Fibroblast of the aortic adventitia (primary cell): Measurements from ENCODE around the gene UBE2I. TPM values are rescaled to one million over a fixed set of nuclear protein-coding genes. Genes with fewer than 3 reads are reported as not detected.
"Not testable (repeated sequence)": the region's sequence is repeated elsewhere in the genome, so short reads cannot be mapped to it uniquely, and the experiment has no call there.

ENCODE experiments used
- DNase-seq: peaks from one replicate; pipeline ENCODE4 v3.0.0-alpha.2; 2010; ENCODE audit warnings: low read depth
- H3K4me3 ChIP-seq: 2 replicates; pipeline ENCODE4 v1.5.1; 2011; ENCODE audit warnings: low read depth, mild to moderate bottlenecking, control low read depth, low read length, moderate library complexity
- total RNA-seq: library from RNA; depleted of rRNA; stranded (reverse); fragments of >200 nt; gene quantifications from 2 replicates; pipeline ENCODE4 v1.2.3, GENCODE V29; 2012; ENCODE audit warnings: low replicate concordance
- TF ChIP-seq, protein P1 (sequence below): IDR thresholded peaks from 2 replicates; pipeline ENCODE4 v1.5.1; 2011; ENCODE audit warnings: mild to moderate bottlenecking, low read length, control low read depth, inconsistent platforms; ENCODE audit not compliant: insufficient read depth

The UBE2I gene
- total RNA-seq, 1 donor = 70.3 TPM

DNA sequence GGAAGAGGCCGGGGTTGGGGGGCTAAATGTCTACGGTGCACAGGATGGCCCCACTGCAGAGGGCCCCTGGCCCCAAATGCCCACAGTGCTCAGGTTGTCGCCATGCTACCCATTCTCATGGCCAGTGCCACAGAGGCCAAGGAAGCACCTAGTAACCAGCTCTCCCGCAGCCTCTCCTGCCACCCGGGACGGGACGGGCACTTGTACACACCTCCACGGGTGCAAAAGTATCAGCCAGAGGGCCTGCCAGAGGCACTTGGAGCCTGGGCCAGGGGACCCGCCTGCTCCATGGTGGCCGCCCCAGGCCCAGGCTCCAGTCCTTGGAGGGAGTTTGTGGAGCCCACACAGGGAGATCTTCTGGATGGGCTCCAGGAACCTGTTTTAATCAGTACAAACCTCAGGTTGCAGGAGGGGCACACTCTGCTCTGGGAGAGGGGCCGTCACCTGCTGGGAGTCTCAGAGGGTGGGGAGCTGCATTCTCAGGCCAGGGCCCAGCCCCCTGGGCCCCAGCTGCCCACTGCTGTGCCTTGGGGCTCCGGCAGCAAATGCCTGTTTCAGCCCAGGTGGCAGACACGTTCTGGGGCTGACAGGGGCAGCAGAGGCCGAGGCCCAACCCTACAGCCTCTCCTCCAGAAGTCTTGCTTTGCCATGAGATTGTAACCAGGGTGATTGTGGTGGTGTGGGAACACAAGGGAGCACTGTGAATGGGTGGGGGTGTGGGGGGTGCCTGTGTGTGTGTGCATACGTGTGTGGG, 45.7 kb upstream of the UBE2I start:
- no peak overlapping the region for H3K4me3 ChIP-seq
- TF ChIP-seq, protein P1, sequence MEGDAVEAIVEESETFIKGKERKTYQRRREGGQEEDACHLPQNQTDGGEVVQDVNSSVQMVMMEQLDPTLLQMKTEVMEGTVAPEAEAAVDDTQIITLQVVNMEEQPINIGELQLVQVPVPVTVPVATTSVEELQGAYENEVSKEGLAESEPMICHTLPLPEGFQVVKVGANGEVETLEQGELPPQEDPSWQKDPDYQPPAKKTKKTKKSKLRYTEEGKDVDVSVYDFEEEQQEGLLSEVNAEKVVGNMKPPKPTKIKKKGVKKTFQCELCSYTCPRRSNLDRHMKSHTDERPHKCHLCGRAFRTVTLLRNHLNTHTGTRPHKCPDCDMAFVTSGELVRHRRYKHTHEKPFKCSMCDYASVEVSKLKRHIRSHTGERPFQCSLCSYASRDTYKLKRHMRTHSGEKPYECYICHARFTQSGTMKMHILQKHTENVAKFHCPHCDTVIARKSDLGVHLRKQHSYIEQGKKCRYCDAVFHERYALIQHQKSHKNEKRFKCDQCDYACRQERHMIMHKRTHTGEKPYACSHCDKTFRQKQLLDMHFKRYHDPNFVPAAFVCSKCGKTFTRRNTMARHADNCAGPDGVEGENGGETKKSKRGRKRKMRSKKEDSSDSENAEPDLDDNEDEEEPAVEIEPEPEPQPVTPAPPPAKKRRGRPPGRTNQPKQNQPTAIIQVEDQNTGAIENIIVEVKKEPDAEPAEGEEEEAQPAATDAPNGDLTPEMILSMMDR = no peak
- DNase-seq = no peak

DNA sequence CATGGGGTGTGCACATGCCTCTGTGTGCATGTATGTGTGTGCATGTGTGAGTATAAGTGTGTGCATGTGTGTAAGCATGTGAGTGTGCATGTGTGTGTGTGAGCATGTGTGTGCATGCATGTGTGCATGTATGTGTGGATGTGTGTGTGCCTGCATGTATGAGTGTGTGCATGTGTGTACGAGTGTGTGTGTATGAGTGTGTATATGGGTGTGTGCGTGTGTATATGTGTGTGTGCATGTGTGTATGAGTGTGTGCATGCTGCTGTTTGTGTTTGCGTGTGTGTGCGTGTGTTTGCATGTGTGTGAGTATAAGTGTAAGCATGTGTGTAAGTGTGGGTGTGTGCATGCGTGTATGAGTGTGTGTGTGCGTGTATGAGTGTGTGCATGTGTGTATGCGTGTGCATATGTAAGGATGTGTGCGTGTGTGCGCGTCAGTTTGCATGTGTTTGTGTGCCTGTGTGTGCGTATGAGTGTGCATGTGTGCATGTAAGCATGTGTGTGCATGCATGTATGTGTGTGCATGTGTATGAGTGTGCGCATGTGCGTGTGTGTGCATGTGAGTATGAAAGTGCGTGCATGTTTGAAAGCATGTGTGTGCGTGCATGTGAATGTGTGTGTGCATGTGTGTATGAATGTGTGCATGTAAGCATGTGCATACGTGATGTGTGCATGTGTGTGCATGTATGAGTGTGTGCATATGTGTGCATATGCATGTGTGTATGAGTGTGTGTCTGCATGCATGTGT, 44.9 kb upstream of the UBE2I start:
- H3K4me3 ChIP-seq = no peak overlapping the region
- TF ChIP-seq, protein P1 = no peak
- DNase-seq = no peak

DNA sequence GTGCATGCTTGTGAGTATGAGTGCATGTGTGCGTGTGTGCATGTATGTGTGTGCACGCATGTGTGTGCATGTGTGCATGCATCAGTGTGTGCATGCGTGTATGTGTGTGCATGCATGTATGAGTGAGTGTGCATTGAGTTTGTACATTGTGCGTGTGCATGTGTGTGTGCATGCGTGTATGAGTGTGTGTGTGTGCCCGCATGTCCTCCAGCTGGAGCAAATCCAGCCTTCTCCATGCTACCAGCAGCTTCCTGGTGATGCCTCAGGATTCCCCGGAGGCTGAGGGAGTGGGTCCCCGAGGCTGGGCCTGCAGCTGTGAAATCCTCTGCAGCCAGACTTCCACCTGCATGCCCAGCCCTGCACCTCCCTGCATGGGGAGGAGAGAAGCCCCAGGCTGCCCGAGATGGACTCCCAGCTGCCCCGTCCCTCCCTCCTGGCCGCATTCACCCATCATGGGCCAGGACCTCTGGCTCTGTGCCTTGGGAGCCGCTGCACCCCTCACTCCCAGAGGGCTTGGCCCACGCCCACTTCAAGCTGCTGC, 44.3 kb upstream of the UBE2I start:
- TF ChIP-seq, protein P1 = no peak

DNA sequence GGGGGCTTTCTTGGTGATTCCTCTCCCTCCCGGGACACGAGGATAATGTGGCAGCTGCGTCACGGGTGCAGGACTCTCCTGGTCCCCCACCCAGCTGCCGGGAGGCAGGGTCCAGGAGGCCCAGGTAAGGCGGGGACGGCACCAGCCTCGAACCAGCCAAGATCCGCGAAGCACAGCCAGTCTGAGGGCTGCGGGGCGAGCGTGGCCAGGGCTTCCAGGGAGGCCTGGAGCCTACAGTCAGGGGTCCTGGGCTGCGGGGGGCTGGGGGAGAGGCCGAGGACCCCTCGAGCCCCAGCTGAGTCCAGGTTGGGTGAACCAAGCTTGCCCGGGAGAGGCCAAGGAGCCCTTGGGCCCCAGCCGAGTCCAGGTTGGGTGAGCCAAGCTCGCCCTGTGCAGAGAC, 43.6 kb upstream of the UBE2I start:
- TF ChIP-seq, protein P1 = no peak
- DNase-seq = no peak
- H3K4me3 ChIP-seq = no peak overlapping the region

More for the DNA sequence above, 44.3 kb upstream of the UBE2I start:
- no peak for DNase-seq
- no peak overlapping the region for H3K4me3 ChIP-seq

DNA sequence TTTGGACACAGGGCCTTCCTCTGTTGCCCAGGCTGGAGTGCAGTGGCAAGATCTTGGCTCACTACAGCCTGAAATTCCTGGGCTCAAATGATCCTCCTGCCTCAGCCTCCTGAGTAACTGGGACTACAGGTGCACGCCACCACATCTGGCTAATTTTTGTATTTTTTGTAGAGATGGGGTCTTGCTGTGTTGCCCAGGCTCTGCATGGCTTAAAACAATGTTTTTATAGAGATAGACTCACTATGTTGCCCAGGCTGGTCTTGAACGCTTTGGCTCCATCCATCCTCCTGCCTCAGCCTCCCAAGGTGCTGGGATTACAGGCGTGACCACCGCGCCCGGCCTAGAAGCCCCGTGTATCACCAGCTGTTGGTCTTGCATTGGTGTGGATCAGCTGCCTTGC, 40.0 kb upstream of the UBE2I start:
- not testable (repeated sequence) for DNase-seq, H3K4me3 ChIP-seq

DNA sequence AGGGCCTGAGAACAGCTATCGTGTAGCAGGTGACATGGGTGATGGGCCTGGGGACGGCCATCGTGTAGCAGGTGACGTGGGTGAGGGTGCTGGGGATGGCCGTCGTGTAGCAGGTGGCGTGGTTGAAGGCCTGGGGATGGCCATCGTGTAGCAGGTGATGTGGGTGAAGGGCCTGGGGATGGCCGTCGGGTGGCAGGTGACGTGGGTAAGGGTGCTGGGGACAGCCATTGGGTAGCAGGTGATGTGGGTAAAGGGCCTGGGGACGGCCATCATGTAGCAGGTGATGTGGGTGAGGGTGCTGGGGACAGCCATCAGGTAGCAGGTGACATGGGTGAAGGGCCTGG, 38.1 kb upstream of the UBE2I start:
- TF ChIP-seq, protein P1 = no peak
- no peak overlapping the region for H3K4me3 ChIP-seq
- DNase-seq = no peak

DNA sequence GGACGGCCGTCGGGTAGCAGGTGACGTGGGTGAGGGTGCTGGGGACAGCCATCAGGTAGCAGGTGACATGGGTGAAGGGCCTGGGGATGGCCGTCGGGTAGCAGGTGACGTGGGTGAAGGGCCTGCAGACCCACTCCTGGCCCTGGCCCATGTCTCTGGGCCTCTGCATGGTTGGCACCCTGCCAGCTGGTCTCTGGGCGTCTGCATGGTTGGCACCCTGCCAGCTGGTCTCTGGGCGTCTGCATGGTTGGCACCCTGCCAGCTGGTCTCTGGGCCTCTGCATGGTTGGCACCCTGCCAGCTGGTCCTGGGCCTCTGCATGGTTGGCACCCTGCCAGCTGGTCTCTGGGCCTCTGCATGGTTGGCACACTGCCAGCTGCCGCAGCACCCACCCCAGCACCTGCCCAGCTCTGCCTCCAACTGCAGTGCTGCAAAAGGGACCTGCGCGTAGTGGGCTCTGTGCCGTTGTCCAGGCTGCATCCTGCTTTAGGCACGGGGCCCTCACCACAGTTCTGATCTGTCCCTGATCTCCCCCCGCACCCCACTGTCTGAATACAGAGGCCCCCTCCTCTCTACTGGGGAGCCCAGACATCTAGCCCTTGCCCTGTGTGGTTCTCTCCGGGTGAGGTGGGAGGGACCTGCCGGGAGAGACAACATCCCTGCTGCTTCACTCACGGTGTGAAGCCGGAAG, 37.6 kb upstream of the UBE2I start:
- DNase-seq = peak; percentile 15
- H3K4me3 ChIP-seq = not testable (repeated sequence)
